Transverse colon (tissue), 4 donors: Measurements from ENCODE around the gene FCHSD2. TPM values are rescaled to one million over a fixed set of nuclear protein-coding genes. Genes with fewer than 3 reads are reported as not detected.

Experiments used
- DNase-seq: peaks from one replicate; pipeline ENCODE4 v3.0.0-alpha.2; 2019
- H3K27ac ChIP-seq, 4 donors: fragments of 200-600 bp; sonication (generic); 2 replicates each; pipeline ENCODE4 v1.5.1; 2016 to 2018; ENCODE audit warnings: inconsistent platforms in 4 of 4
- H3K27me3 ChIP-seq: fragments of 200-600 bp; sonication (generic); 2 replicates; pipeline ENCODE4 v1.5.1; 2017; ENCODE audit warnings: inconsistent platforms
- H3K36me3 ChIP-seq, 4 donors: fragments of 200-600 bp; sonication (generic); 2 replicates each; pipeline ENCODE4 v1.5.1; 2017 to 2019; ENCODE audit warnings: inconsistent platforms in 4 of 4
- H3K4me1 ChIP-seq, 4 donors: fragments of 200-600 bp; sonication (generic); 2 replicates each; pipeline ENCODE4 v1.5.1; 2017 to 2020; ENCODE audit warnings: inconsistent platforms in 4 of 4
- H3K4me3 ChIP-seq, 4 donors: fragments of 200-600 bp; sonication (generic); 1 replicate in 1 of 4; 2 replicates in 3 of 4; pipeline versions ENCODE4 v1.5.1 to v1.6.1; 2017 to 2019; ENCODE audit warnings: inconsistent platforms in 4 of 4
- H3K9me3 ChIP-seq, 2 donors: fragments of 200-600 bp; sonication (generic); 2 replicates each; pipeline ENCODE4 v1.5.1; 2017 to 2019; ENCODE audit warnings: inconsistent platforms in 2 of 2
- CTCF ChIP-seq, 5 experiments: fragments of 200-600 bp in 3 of 5; fragments of 450-650 bp in 2 of 5; sonication (generic) in 3 of 5; IDR thresholded peaks; 1 replicate in 2 of 5; 2 replicates in 3 of 5; pipeline ENCODE4 v1.5.1; 2016 to 2017; ENCODE audit warnings: antibody characterized with exemption in 5 of 5, inconsistent platforms in 3 of 5, mild to moderate bottlenecking in 2 of 5, moderate library complexity in 1 of 5
- EP300 ChIP-seq: sonication (generic); formaldehyde crosslinking; IDR thresholded peaks from one replicate; pipeline ENCODE4 v1.6.1; 2017; ENCODE audit warnings: antibody characterized with exemption, low read depth
- POLR2A ChIP-seq: fragments of 450-650 bp; IDR thresholded peaks from one replicate; pipeline ENCODE4 v1.6.1; 2016; ENCODE audit warnings: antibody characterized with exemption, mild to moderate bottlenecking, moderate library complexity
- POLR2AphosphoS5 ChIP-seq, 3 donors: sonication (generic); formaldehyde crosslinking; IDR thresholded peaks; one replicate each; pipeline ENCODE4 v1.6.1; 2016; ENCODE audit warnings: antibody characterized with exemption in 3 of 3
- WGBS, 2 donors: methylation state at CpG; one replicate each; pipeline ENCODE4 v1.1.5; 2018; ENCODE audit warnings: low coverage in 1 of 2; 5-methylcytosine and 5-hydroxymethylcytosine counted together
- in situ Hi-C, 4 donors: fragments of 200-750 bp; cut with MboI; loops; one replicate each; pipeline versions ENCODE4 v1.15.0 to v1.15.1; 2017; ENCODE audit warnings: low sequenced_read_pairs in 3 of 4, low pct_ligation_motif_present in 1 of 4, low pct_unique_long_range_greater_than_20kb in 1 of 4
- intact Hi-C: fragments of 100-400 bp; cut with DNase I; formaldehyde crosslinking; loops from one replicate; pipeline ENCODE4 v1.15.1; 2023; ENCODE audit warnings: low total_unique reads
- total RNA-seq, 4 donors: library from RNA; depleted of rRNA; stranded (reverse); fragments of >200 nt; gene quantifications; one replicate each; pipeline ENCODE4 v1.1.0, GENCODE V29; 2016

The FCHSD2 gene
- total RNA-seq, 4 donors from 2014 or later = 9.1 to 15.9 (median 15.0) TPM

- WGBS, 2 donors = 91 to 93% methylated on average over 2 to 8 of the region's 8 CpGs
- Histone ChIP-seq H3K4me1 (peaks cover 0 to 2% (median 0%) of the 10 kb centered on the region in 4 donors), H3K9me3 (no peaks in the 10 kb centered on the region), H3K4me3 (no peak overlapping the region), H3K27ac (no peak overlapping the region), H3K27me3 (no peaks in the 10 kb centered on the region), H3K36me3 (no peaks in the 10 kb centered on the region)
- in situ Hi-C loops = no loop called here
- TF ChIP-seq POLR2AphosphoS5 (IDR thresholded peaks at IDR 0.05) = no peak
- no peak for TF ChIP-seq CTCF (IDR thresholded peaks at IDR 0.05)
- no peak for TF ChIP-seq POLR2A
- no peak for TF ChIP-seq EP300
- DNase-seq = no peak
- intact Hi-C loops = no loop called here
Observed at GRCh38 chr11:73116636-73117035, 25.5 kb downstream of the FCHSD2 start.

GRCh38 chr11:73114835-73115220, 27.3 kb downstream of the FCHSD2 start:
- no peak for DNase-seq
- intact Hi-C loops = no loop called here
- no peak overlapping the region for H3K4me3 ChIP-seq
- H3K9me3 ChIP-seq = peaks cover 0 to 3% of the 10 kb centered on the region in 2 donors
- TF ChIP-seq POLR2AphosphoS5 (IDR thresholded peaks at IDR 0.05) = no peak
- no peak for TF ChIP-seq POLR2A
- TF ChIP-seq EP300 = no peak
- TF ChIP-seq CTCF (IDR thresholded peaks at IDR 0.05) = no peak
- 96% methylated on average over 6 of the region's 6 CpGs; no CpG with 5 or more reads in 1 of the 2 donors for WGBS, 2 donors
- no peaks in the 10 kb centered on the region for H3K4me1 ChIP-seq
- H3K27me3 ChIP-seq = no peaks in the 10 kb centered on the region
- in situ Hi-C loops = no loop called here
- no peak overlapping the region for H3K27ac ChIP-seq
- no peaks in the 10 kb centered on the region for H3K36me3 ChIP-seq

DNA sequence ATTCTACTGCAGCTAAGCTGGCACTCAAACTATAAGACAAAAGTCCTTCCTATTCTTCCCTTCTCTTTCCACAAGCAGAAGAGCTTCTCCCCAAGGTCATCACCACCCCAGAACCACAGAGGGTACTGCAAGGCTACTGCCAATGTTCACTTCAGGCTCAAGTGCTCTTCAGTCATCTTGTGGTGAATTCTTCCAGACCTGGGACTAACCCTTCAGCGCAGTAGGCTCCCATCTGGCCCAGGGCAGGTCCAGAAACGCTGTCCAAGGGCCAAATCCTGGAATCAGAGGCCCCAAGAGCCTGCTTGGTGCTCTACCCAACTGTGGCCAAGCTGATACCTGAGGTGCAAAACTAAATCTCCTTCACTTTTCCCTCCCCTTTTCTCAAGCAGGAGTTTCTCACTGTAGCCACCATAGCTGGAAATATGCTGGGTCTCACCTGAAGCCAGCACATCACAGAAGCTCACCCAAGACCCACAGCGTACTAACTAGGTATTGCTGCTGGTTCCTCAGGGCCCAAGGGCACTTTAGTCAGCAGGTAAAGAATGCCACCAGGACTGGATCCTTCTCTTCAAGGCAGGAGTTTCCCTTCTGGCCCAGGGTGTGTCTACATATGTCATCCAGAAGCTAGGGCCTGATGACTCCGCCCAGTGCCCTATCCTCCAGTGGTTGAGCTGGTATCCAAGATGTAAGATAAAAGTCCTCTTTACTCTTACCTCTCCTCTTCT, 27.8 kb downstream of the FCHSD2 start:
- in situ Hi-C loops = no loop called here
- Histone ChIP-seq H3K36me3 (no peaks in the 10 kb centered on the region), H3K27ac (no peak overlapping the region), H3K4me1 (no peaks in the 10 kb centered on the region), H3K27me3 (no peaks in the 10 kb centered on the region), H3K9me3 (peaks cover 0 to 7% of the 10 kb centered on the region in 2 donors), H3K4me3 (no peak overlapping the region)
- no peak for TF ChIP-seq POLR2A
- TF ChIP-seq POLR2AphosphoS5 (IDR thresholded peaks at IDR 0.05) = no peak
- no peak for TF ChIP-seq CTCF (IDR thresholded peaks at IDR 0.05)
- no peak for TF ChIP-seq EP300
- intact Hi-C loops = no loop called here
- no peak for DNase-seq
- 96 to 100% methylated on average over 2 to 4 of the region's 4 CpGs for WGBS, 2 donors

- WGBS, 2 donors = 92% methylated on average over 6 of the region's 6 CpGs; no CpG with 5 or more reads in 1 of the 2 donors
- Histone ChIP-seq H3K9me3 (peaks cover 0 to 7% of the 10 kb centered on the region in 2 donors), H3K4me3 (no peak overlapping the region), H3K27me3 (no peaks in the 10 kb centered on the region), H3K36me3 (no peaks in the 10 kb centered on the region), H3K27ac (no peak overlapping the region), H3K4me1 (no peaks in the 10 kb centered on the region)
- no peak for TF ChIP-seq EP300
- TF ChIP-seq CTCF (IDR thresholded peaks at IDR 0.05) = no peak
- no peak for TF ChIP-seq POLR2AphosphoS5 (IDR thresholded peaks at IDR 0.05)
- no peak for DNase-seq
- in situ Hi-C loops (no loop called here), intact Hi-C loops (no loop called here)
Observed at GRCh38 chr11:73113426-73113825, 28.7 kb downstream of the FCHSD2 start.
